Keratinocyte (primary cell): ENCODE results near the gene CDH6. TPM values are rescaled to one million over a fixed set of nuclear protein-coding genes. Genes with fewer than 3 reads are reported as not detected.
A peak's percentile ranks its signal among the peaks of the same experiment; 100 is the strongest.

Source experiments
- DNase-seq: peaks from one replicate; pipeline ENCODE4 v3.0.0-alpha.2; 2011; ENCODE audit warnings: low read depth, missing footprints, low spot score
- FAIRE-seq: peaks from 2 replicates; lab custom pipeline; 2011; peaks lifted over from hg19 to GRCh38; lab: Jason Lieb, UNC
- H2AFZ ChIP-seq: 2 replicates; pipeline ENCODE4 v1.6.0; 2012; ENCODE audit warnings: low read length, control low read depth, inconsistent platforms; ENCODE audit not compliant: control insufficient read depth
- H3K27ac ChIP-seq: 2 replicates; pipeline ENCODE4 v1.5.1; 2011; ENCODE audit warnings: low read length; ENCODE audit not compliant: control insufficient read depth, insufficient read depth
- H3K27me3 ChIP-seq: 3 replicates; pipeline ENCODE4 v1.6.0; 2011; ENCODE audit warnings: low read length; ENCODE audit not compliant: control insufficient read depth, insufficient read depth; ENCODE audit errors: extremely low read depth
- H3K36me3 ChIP-seq, 2 experiments: 2 replicates in 1 of 2; 3 replicates in 1 of 2; pipeline ENCODE4 v1.5.1; 2011; ENCODE audit warnings: low read length in 2 of 2, mild to moderate bottlenecking in 1 of 2; ENCODE audit not compliant: control insufficient read depth in 2 of 2, insufficient read depth in 2 of 2; ENCODE audit errors: extremely low read depth in 1 of 2
- H3K4me1 ChIP-seq: 3 replicates; pipeline ENCODE4 v1.5.1; 2011; ENCODE audit warnings: low read length; ENCODE audit not compliant: control insufficient read depth, insufficient read depth; ENCODE audit errors: extremely low read depth
- H3K4me2 ChIP-seq: 3 replicates; pipeline ENCODE4 v1.6.0; 2011; ENCODE audit warnings: low read depth, low read length; ENCODE audit not compliant: control insufficient read depth, insufficient read depth; ENCODE audit errors: extremely low read depth
- H3K4me3 ChIP-seq, 3 experiments: fragments of 200-600 bp in 1 of 3; sonication (generic) in 1 of 3; 2 replicates in 2 of 3; 3 replicates in 1 of 3; pipeline ENCODE4 v1.5.1; 2011 to 2016; ENCODE audit warnings: low read length in 3 of 3, mild to moderate bottlenecking in 3 of 3, control low read depth in 2 of 3, inconsistent platforms in 1 of 3, low read depth in 1 of 3, mixed read lengths in 1 of 3, mixed run types in 1 of 3, moderate library complexity in 1 of 3; ENCODE audit not compliant: control insufficient read depth in 2 of 3, insufficient read depth in 2 of 3; ENCODE audit errors: extremely low read depth in 1 of 3
- H3K79me2 ChIP-seq: 2 replicates; pipeline ENCODE4 v1.6.0; 2012; ENCODE audit warnings: low read length; ENCODE audit not compliant: control insufficient read depth, insufficient read depth
- H3K9ac ChIP-seq: 3 replicates; pipeline ENCODE4 v1.6.0; 2011; ENCODE audit warnings: low read length; ENCODE audit not compliant: control insufficient read depth, insufficient read depth; ENCODE audit errors: extremely low read depth
- H3K9me1 ChIP-seq: 3 replicates; pipeline ENCODE4 v1.6.0; 2011; ENCODE audit warnings: low read length; ENCODE audit not compliant: control insufficient read depth, insufficient read depth; ENCODE audit errors: extremely low read depth
- H3K9me3 ChIP-seq: 2 replicates; pipeline ENCODE4 v1.5.1; 2012; ENCODE audit warnings: low read depth, low read length; ENCODE audit not compliant: control insufficient read depth
- H4K20me1 ChIP-seq: 3 replicates; pipeline ENCODE4 v1.6.0; 2011; ENCODE audit warnings: low read length; ENCODE audit not compliant: control insufficient read depth, insufficient read depth; ENCODE audit errors: extremely low read depth
- CTCF ChIP-seq, 3 experiments: IDR thresholded peaks in 1 of 3; conservative IDR thresholded peaks in 1 of 3; optimal IDR thresholded peaks in 1 of 3; 2 replicates in 2 of 3; 3 replicates in 1 of 3; pipeline versions ENCODE3 to v1.5.1; 2011; ENCODE audit warnings: low read length in 3 of 3, mild to moderate bottlenecking in 3 of 3, moderate library complexity in 2 of 3, control low read depth in 1 of 3, inconsistent platforms in 1 of 3; ENCODE audit not compliant: insufficient read depth in 2 of 3; ENCODE audit errors: extremely low read depth in 1 of 3
- EZH2 ChIP-seq: IDR thresholded peaks from one replicate; pipeline ENCODE4 v1.6.1; 2012; ENCODE audit warnings: inconsistent platforms, mild to moderate bottlenecking, low read length, moderate library complexity
- dilution Hi-C: fragments of 300-500 bp; cut with MboI; formaldehyde crosslinking; loops from one replicate; pipeline ENCODE4 v1.7.0; 2020; ENCODE audit warnings: low sequenced_read_pairs; ENCODE audit not compliant: extremely low pct_ligation_motif_present
- polyA minus RNA-seq, 3 experiments: library from RNA; depleted of rRNA, polyadenylated mRNA; stranded (reverse); fragments of >200 nt; gene quantifications; 1 replicate in 1 of 3; 2 replicates in 1 of 3; 3 replicates in 1 of 3; pipeline ENCODE4 v1.2.3, GENCODE V29; 2011
- polyA plus RNA-seq, 5 experiments: library from polyadenylated mRNA; depleted of rRNA in 3 of 5; stranded (reverse) in 3 of 5; stranded (forward) in 1 of 5; unstranded in 1 of 5; fragments of >200 nt; gene quantifications; 1 replicate in 1 of 5; 2 replicates in 3 of 5; 3 replicates in 1 of 5; pipeline versions ENCODE4 v1.2.1 to v1.2.3, GENCODE V29; 2011 to 2012; ENCODE audit warnings: missing spikeins in 2 of 5, low read depth in 1 of 5, low replicate concordance in 1 of 5

CDH6 gene
- polyA plus RNA-seq (not detected in 3 replicates), polyA minus RNA-seq (not detected in 3 replicates)
- polyA plus RNA-seq (2011; ENCODE audit: low read depth), result not detected
- polyA plus RNA-seq (2011; cell fraction: cytosol; rRNA removed), result not detected in 2 replicates
- polyA plus RNA-seq (2011; cell fraction: nucleus; rRNA removed), result not detected in 2 replicates
- polyA plus RNA-seq (2012; ENCODE audit: low replicate concordance), result not detected in 2 replicates
- not detected for polyA minus RNA-seq (2011; cell fraction: cytosol; rRNA and poly(A)+ RNA removed)
- not detected in 2 replicates for polyA minus RNA-seq (2011; cell fraction: nucleus; rRNA and poly(A)+ RNA removed)

- H3K4me3 ChIP-seq, result peak within 1 kb of the TSS in 1 of 3 experiments; percentile 38
- H3K9me1 ChIP-seq, result no peaks in the 10 kb centered on the region
- DNase-seq, result no peak
- no peaks in the 10 kb centered on the region for H3K36me3 ChIP-seq
- no peak within 1 kb of the TSS for H3K27ac ChIP-seq
- H3K4me2 ChIP-seq, result peak within 1 kb of the TSS; percentile 25
- no peak for FAIRE-seq
- TF ChIP-seq CTCF (optimal IDR thresholded peaks at IDR 0.05 in 1 of 3, IDR thresholded peaks at IDR 0.05 in 1 of 3, conservative IDR thresholded peaks at IDR 0.05 in 1 of 3; ENCODE audit: extremely low read depth in 1 of 3, insufficient read depth in 2 of 3, low read length in 3 of 3), result no peak
- peak; percentile 94 for TF ChIP-seq EZH2
- no peaks in the 10 kb centered on the region for H3K4me1 ChIP-seq
- no peaks in the 10 kb centered on the region for H3K9me3 ChIP-seq
- H3K79me2 ChIP-seq, result no peaks in the 10 kb centered on the region
- H4K20me1 ChIP-seq, result no peaks in the 10 kb centered on the region
- no peak within 1 kb of the TSS for H2AFZ ChIP-seq
- dilution Hi-C loops, result no loop called here
- H3K27me3 ChIP-seq, result peaks cover 31% of the 10 kb centered on the region
- no peak within 1 kb of the TSS for H3K9ac ChIP-seq
These were observed at the start of gene CDH6 for GRCh38 chr5:31193591-31194467. Gene CDH6, plus strand, starts transcription at chr5:31193686. Its CDS starts 73,788 bp downstream, at chr5:31267474.

- no peak for DNase-seq
- TF ChIP-seq EZH2 (no peak), CTCF (optimal IDR thresholded peaks at IDR 0.05 in 1 of 3, IDR thresholded peaks at IDR 0.05 in 1 of 3, conservative IDR thresholded peaks at IDR 0.05 in 1 of 3; ENCODE audit: extremely low read depth in 1 of 3, insufficient read depth in 2 of 3, low read length in 3 of 3) (no peak)
- dilution Hi-C loops, result no loop called here
- no peaks in the 10 kb centered on the region for H3K9me1 ChIP-seq
- H3K27ac ChIP-seq, result no peak overlapping the region
- no peak overlapping the region for H3K4me2 ChIP-seq
- H3K4me1 ChIP-seq, result no peaks in the 10 kb centered on the region
- no peaks in the 10 kb centered on the region for H3K9me3 ChIP-seq
- no peaks in the 10 kb centered on the region for H4K20me1 ChIP-seq
- H3K9ac ChIP-seq, result no peak overlapping the region
- H3K4me3 ChIP-seq, result no peak overlapping the region
- no peaks in the 10 kb centered on the region for H3K36me3 ChIP-seq
- no peaks in the 10 kb centered on the region for H3K27me3 ChIP-seq
- FAIRE-seq, result no peak
- no peaks in the 10 kb centered on the region for H3K79me2 ChIP-seq
- no peak overlapping the region for H2AFZ ChIP-seq
These were observed 49.1 kb upstream of the CDH6 start for GRCh38 chr5:31144364-31144763.
